ENCODE results near the gene TMEM130.

GRCh38 chr7:98810153-98810802 lies 59.5 kb downstream of the TMEM130 start:
- no peak for TF ChIP-seq EZH2 (IDR thresholded peaks at IDR 0.05; ENCODE audit: low read length, missing control alignments)
- no peak for TF ChIP-seq CTCF (conservative IDR thresholded peaks at IDR 0.05 in 1 of 2, IDR thresholded peaks at IDR 0.05 in 1 of 2; ENCODE audit: low read depth in 1 of 2, low read length in 2 of 2)
